ENCODE measurements around the gene AIF1L.

AIF1L gene

DNA sequence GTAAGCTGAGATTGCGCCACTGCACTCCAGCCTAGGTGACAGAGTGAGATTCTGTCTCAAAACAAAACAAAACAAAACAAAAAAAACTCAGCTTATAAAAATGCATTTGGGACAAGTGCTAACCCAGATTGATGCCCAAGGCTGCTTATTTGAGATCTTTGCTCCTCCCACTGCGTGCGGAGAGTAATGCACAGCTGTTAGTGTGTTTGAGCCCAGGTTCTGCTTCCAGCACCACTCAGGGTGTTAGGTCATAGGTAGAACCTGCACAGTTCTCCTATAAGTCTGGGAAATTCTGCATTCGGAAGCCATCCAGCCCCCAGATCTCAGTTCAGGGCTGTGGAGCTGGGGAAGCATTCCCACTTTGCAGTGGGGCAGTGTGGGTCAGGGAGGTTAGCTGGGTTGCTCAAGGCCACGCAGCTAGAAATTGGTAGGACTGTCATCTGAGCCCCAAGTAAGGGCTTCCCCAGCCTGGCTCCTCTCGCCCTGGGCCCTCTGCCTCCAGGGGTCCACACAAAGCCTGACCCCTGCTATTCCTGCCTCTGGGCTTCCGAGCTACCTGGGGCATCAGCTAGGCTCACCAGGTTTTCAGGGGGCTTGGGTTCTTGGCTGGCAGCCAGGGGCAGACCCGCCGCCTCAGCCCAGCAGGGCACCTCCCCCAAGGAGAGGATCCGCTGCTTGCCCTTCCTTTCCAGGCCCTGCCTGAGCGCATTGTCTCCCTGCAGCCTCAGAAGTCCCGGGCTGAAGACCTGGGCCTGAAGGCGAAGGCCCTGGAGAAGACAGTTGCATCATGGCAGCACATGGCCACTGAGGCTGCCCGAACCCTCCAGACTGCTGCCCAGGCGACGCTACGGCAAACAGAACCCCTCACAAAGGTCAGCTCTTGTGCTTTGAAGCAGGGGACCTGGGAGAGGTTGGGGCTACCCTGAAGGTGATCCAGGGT is 17.6 kb upstream of the AIF1L start:
- H3K27me3 ChIP-seq (replicated peaks; ENCODE audit: control insufficient read depth, insufficient read depth, low read length, poor library complexity, severe bottlenecking) = no peaks in the 10 kb centered on the region
- no peak overlapping the region for H3K4me3 ChIP-seq (ENCODE audit: insufficient read depth, low read depth, low read length, poor library complexity, severe bottlenecking)

DNA sequence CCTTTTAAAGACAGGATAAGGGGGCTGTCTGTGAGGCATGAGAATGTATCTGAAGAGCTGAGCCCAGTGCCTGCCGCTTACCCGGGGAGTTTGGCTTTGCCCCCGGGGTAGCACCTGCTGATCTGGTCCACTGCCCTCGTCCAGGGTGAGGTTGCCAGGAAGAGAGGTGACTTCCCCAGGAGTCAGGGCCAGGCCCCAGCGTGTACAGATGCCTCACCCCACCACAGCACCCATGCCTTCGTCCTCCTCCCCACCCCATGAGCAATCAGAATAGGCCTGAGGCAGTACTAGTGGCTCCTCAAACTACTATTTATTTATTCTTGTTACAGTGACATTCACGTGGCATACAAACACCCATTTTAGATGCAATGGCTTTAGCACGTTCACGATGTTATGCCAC is 15.7 kb upstream of the AIF1L start:
- no peak for DNase-seq
- H3K27ac ChIP-seq (ENCODE audit: insufficient read depth, low read length, poor library complexity, severe bottlenecking) = no peak overlapping the region
- H3K27me3 ChIP-seq (replicated peaks; ENCODE audit: control insufficient read depth, insufficient read depth, low read length, poor library complexity, severe bottlenecking) = no peaks in the 10 kb centered on the region
- H3K4me3 ChIP-seq (ENCODE audit: insufficient read depth, low read depth, low read length, poor library complexity, severe bottlenecking) = no peak overlapping the region
- H3K36me3 ChIP-seq (ENCODE audit: control insufficient read depth, insufficient read depth, low read length) = no peaks in the 10 kb centered on the region
- H3K4me1 ChIP-seq (ENCODE audit: control insufficient read depth, insufficient read depth, low read length, poor library complexity, severe bottlenecking) = no peaks in the 10 kb centered on the region
- no peaks in the 10 kb centered on the region for H3K9me3 ChIP-seq (ENCODE audit: control insufficient read depth, low read length)

More for the DNA sequence above, 17.6 kb upstream of the AIF1L start:
- Histone ChIP-seq H3K36me3 (ENCODE audit: control insufficient read depth, insufficient read depth, low read length) (no peaks in the 10 kb centered on the region), H3K9me3 (ENCODE audit: control insufficient read depth, low read length) (no peaks in the 10 kb centered on the region), H3K27ac (ENCODE audit: insufficient read depth, low read length, poor library complexity, severe bottlenecking) (no peak overlapping the region), H3K4me1 (ENCODE audit: control insufficient read depth, insufficient read depth, low read length, poor library complexity, severe bottlenecking) (no peaks in the 10 kb centered on the region)
- DNase-seq = no peak

DNA sequence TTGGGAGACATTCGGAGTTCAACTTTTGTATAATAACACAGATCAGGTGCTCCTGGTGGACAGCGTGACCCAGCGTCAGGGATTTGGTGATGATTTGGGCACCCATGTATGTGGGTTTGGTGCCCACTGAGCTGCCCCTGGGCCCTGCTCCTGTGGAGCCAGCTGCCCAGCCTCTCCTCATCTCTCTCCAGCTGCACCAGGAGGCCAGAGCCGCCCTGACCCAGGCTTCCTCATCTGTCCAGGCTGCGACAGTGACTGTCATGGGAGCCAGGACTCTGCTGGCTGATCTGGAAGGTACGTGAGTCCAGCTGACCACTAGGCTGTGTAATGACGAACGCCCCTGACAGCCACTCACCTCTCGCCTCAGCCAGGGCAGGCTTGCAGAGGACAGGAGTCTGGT is 14.5 kb upstream of the AIF1L start:
- Histone ChIP-seq H3K4me3 (ENCODE audit: insufficient read depth, low read depth, low read length, poor library complexity, severe bottlenecking) (no peak overlapping the region), H3K27ac (ENCODE audit: insufficient read depth, low read length, poor library complexity, severe bottlenecking) (no peak overlapping the region), H3K9me3 (ENCODE audit: control insufficient read depth, low read length) (no peaks in the 10 kb centered on the region), H3K4me1 (ENCODE audit: control insufficient read depth, insufficient read depth, low read length, poor library complexity, severe bottlenecking) (no peaks in the 10 kb centered on the region), H3K36me3 (ENCODE audit: control insufficient read depth, insufficient read depth, low read length) (no peaks in the 10 kb centered on the region), H3K27me3 (replicated peaks; ENCODE audit: control insufficient read depth, insufficient read depth, low read length, poor library complexity, severe bottlenecking) (no peaks in the 10 kb centered on the region)
- no peak for DNase-seq

DNA sequence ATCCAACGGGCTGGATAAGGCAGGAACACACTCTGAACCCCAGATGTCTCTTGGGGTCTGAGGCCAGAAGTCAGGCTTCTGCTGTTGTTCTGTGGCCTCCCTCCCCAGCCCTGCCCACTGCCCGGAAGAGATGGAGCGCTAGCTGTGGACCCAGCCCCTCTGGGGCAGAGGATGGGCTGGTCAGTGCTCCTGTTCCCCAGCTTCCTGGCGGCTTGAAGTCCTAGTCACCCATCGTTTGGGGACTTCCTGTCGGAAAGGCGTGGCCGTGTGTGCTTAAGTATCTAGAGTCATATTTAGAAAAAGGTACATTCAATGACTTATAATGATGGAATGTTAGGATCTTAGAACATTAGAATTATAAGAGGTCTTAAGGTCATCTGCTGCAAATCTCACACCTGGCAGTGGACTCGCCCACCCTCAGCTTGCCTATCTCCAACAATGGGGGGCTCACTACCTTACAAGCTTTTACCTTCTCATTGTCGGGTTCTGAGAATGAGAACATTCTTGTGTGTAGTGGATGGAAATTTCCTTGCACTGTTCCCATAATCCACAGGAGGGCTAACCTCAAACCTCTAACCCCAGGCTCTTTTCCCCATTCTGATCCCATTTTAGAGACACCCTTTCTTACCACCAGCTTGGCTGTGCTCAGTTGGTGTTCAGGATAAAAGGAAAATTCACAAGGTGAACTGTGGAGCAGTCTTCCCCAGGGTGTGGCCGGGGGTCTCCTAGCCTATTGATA is 13.4 kb upstream of the AIF1L start:
- no peaks in the 10 kb centered on the region for H3K36me3 ChIP-seq (ENCODE audit: control insufficient read depth, insufficient read depth, low read length)
- H3K4me1 ChIP-seq (ENCODE audit: control insufficient read depth, insufficient read depth, low read length, poor library complexity, severe bottlenecking) = no peaks in the 10 kb centered on the region
- no peak overlapping the region for H3K4me3 ChIP-seq (ENCODE audit: insufficient read depth, low read depth, low read length, poor library complexity, severe bottlenecking)
- no peak overlapping the region for H3K27ac ChIP-seq (ENCODE audit: insufficient read depth, low read length, poor library complexity, severe bottlenecking)
- DNase-seq = no peak
- H3K9me3 ChIP-seq (ENCODE audit: control insufficient read depth, low read length) = no peaks in the 10 kb centered on the region
- no peaks in the 10 kb centered on the region for H3K27me3 ChIP-seq (replicated peaks; ENCODE audit: control insufficient read depth, insufficient read depth, low read length, poor library complexity, severe bottlenecking)

DNA sequence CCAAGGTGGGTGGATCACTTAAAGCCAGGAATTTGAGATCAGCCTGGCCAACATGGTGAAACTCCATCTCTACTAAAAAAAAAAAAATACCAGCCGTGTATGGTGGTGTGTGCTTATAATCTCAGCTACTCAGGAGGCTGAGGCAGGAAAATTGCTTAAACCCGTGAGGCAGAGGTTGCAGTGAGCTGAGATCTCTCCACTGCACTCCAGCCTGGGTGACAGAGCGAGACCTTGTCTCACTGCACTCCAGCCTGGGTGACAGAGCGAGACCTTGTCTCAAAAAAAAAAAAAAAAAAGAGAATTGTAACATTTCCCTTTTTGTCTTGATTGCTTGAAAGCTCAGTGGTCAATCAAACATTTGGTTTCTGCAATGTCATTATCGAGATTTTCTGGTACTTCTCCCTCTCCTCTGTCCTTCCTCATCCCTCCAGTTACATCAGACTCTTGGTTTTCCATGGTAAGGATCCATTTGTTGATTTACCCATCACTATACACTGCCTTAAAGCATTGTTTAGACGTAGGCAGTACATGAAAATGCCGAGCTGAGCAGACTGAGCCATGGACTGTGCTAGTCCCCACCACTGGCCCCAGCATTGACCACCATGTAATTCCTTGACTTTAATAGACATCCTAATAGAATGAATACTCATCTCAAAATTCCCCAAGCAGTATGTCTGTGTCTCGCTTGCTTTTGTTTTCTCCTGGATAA is 11.5 kb upstream of the AIF1L start:
- Histone ChIP-seq H3K36me3 (ENCODE audit: control insufficient read depth, insufficient read depth, low read length) (no peaks in the 10 kb centered on the region), H3K4me1 (ENCODE audit: control insufficient read depth, insufficient read depth, low read length, poor library complexity, severe bottlenecking) (no peaks in the 10 kb centered on the region), H3K27ac (ENCODE audit: insufficient read depth, low read length, poor library complexity, severe bottlenecking) (no peak overlapping the region), H3K9me3 (ENCODE audit: control insufficient read depth, low read length) (no peaks in the 10 kb centered on the region), H3K4me3 (ENCODE audit: insufficient read depth, low read depth, low read length, poor library complexity, severe bottlenecking) (no peak overlapping the region), H3K27me3 (replicated peaks; ENCODE audit: control insufficient read depth, insufficient read depth, low read length, poor library complexity, severe bottlenecking) (no peaks in the 10 kb centered on the region)
- no peak for DNase-seq

DNA sequence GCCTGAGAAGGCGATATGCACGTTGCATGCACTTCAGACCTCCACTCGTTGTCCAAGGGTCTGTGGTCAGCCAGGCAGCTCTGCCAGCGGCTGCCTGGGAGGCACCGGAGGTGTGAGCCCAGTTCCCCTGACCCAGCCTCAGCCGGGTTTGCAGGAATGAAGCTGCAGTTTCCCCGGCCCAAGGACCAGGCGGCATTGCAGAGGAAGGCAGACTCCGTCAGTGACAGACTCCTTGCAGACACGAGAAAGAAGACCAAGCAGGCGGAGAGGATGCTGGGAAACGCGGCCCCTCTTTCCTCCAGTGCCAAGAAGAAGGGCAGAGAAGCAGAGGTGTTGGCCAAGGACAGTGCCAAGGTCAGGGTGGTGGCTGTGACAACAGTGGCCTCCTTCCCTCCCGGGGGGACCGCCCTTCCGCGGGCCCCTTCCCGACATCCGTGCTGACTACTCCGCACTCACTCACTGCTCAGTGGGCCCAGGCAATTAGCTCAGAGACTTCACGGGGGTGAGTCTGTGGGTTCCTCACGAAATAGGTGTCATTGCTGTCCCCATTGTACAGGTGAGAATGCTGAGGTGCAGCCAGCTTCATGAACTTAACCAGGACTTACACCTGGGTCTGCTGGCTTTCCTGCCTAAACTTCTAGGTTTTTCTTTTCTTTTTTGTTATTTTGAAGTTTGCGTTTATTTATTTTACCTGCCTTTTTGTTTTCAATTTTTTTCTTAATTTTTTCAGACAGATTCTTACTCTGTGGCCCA is 10.8 kb upstream of the AIF1L start:
- no peak overlapping the region for H3K4me3 ChIP-seq (ENCODE audit: insufficient read depth, low read depth, low read length, poor library complexity, severe bottlenecking)
- no peaks in the 10 kb centered on the region for H3K4me1 ChIP-seq (ENCODE audit: control insufficient read depth, insufficient read depth, low read length, poor library complexity, severe bottlenecking)
- no peak for DNase-seq
- H3K27me3 ChIP-seq (replicated peaks; ENCODE audit: control insufficient read depth, insufficient read depth, low read length, poor library complexity, severe bottlenecking) = no peaks in the 10 kb centered on the region
- H3K9me3 ChIP-seq (ENCODE audit: control insufficient read depth, low read length) = no peaks in the 10 kb centered on the region
- H3K27ac ChIP-seq (ENCODE audit: insufficient read depth, low read length, poor library complexity, severe bottlenecking) = no peak overlapping the region
- no peaks in the 10 kb centered on the region for H3K36me3 ChIP-seq (ENCODE audit: control insufficient read depth, insufficient read depth, low read length)

DNA sequence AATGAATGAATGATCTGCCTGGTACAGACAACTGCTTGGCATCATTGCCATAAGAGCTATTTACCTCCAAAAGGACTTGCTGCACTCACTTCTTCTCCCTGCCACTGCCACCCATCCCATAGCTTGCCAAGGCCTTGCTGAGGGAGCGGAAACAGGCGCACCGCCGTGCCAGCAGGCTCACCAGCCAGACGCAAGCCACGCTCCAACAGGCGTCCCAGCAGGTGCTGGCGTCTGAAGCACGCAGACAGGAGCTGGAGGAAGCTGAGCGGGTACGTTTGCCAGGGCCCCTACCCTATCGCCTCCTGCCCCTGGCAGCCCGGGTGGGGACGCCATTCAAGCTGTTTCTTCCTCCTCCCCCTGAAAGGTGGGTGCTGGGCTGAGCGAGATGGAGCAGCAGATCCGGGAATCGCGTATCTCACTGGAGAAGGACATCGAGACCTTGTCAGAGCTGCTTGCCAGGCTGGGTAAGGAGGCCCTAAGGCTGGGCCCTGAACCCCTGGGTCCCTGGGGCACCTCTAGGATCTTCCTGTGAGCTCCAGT is 8.9 kb upstream of the AIF1L start:
- no peak for DNase-seq
- Histone ChIP-seq H3K9me3 (ENCODE audit: control insufficient read depth, low read length) (no peaks in the 10 kb centered on the region), H3K27me3 (replicated peaks; ENCODE audit: control insufficient read depth, insufficient read depth, low read length, poor library complexity, severe bottlenecking) (no peaks in the 10 kb centered on the region)

DNA sequence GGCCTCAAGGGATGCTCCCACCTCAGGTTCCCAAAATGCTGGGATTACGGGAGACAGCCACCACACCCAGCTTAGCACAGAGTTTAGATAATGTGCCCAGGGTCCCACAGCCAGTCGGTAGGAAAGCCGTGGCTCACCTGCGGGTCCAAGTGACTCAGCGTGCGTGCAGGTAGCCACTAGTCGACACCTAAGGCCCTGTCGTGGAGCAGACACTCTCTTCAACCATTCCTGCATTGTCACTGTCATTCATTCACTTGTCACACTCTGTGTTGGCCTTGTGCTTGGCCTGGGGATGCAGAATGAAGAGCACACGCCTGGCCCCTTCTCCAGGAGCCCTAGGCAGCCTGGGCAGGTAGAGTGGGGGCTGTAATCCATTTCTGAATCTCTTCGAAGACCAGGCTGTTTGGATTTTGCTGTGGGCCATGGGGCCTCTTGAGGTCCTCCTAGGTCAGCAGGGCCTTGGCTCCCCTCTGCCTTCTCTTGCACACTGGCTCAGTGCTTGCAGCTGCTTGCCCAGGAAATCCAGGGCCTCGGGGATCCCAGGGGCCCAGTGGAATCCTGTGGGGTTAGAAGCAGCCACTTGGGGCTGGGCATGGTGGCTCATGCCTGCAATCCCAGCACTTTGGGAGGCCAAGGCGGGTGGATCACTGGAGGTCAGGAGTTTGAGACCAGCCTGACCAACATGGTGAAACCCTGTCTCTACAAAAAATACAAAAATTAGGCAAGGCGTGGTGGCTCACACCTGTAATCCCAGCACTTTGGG is 6.1 kb upstream of the AIF1L start:
- no peak for DNase-seq
- Histone ChIP-seq H3K27me3 (replicated peaks; ENCODE audit: control insufficient read depth, insufficient read depth, low read length, poor library complexity, severe bottlenecking) (peaks cover 3% of the 10 kb centered on the region), H3K36me3 (ENCODE audit: control insufficient read depth, insufficient read depth, low read length) (no peaks in the 10 kb centered on the region), H3K4me1 (ENCODE audit: control insufficient read depth, insufficient read depth, low read length, poor library complexity, severe bottlenecking) (no peaks in the 10 kb centered on the region), H3K4me3 (ENCODE audit: insufficient read depth, low read depth, low read length, poor library complexity, severe bottlenecking) (no peak overlapping the region), H3K9me3 (ENCODE audit: control insufficient read depth, low read length) (no peaks in the 10 kb centered on the region), H3K27ac (ENCODE audit: insufficient read depth, low read length, poor library complexity, severe bottlenecking) (no peak overlapping the region)

More for the DNA sequence above, 8.9 kb upstream of the AIF1L start:
- H3K4me3 ChIP-seq (ENCODE audit: insufficient read depth, low read depth, low read length, poor library complexity, severe bottlenecking) = no peak overlapping the region
- no peaks in the 10 kb centered on the region for H3K4me1 ChIP-seq (ENCODE audit: control insufficient read depth, insufficient read depth, low read length, poor library complexity, severe bottlenecking)
- H3K27ac ChIP-seq (ENCODE audit: insufficient read depth, low read length, poor library complexity, severe bottlenecking) = no peak overlapping the region
- H3K36me3 ChIP-seq (ENCODE audit: control insufficient read depth, insufficient read depth, low read length) = no peaks in the 10 kb centered on the region

Measured in effector memory CD4-positive, alpha-beta T cell (primary cell).